CD14-positive monocyte (primary cell): Measurements from ENCODE around the gene CEP131. TPM values are rescaled to one million over a fixed set of nuclear protein-coding genes. Genes with fewer than 3 reads are reported as not detected.

Experiments used
- DNase-seq, 3 donors: peaks; one replicate each; pipeline ENCODE4 v3.0.0-alpha.2; 2011 to 2022
- H2AFZ ChIP-seq: 2 replicates; pipeline ENCODE4 v1.6.0; 2012; ENCODE audit warnings: mild to moderate bottlenecking, low read depth, low read length, inconsistent platforms; ENCODE audit not compliant: insufficient read depth, poor library complexity, severe bottlenecking
- H3K27ac ChIP-seq, 2 donors: 1 replicate in 1 of 2; 2 replicates in 1 of 2; pipeline ENCODE4 v1.5.1; 2012 to 2013; ENCODE audit warnings: low read length in 2 of 2, control low read depth in 1 of 2, inconsistent platforms in 1 of 2, low read depth in 1 of 2, mild to moderate bottlenecking in 1 of 2
- H3K27me3 ChIP-seq, 2 donors: one replicate each; pipeline versions ENCODE4 v1.6.0 to v1.6.1; 2011 to 2013; ENCODE audit warnings: low read length in 2 of 2; ENCODE audit not compliant: control insufficient read depth in 2 of 2, insufficient read depth in 2 of 2
- H3K36me3 ChIP-seq, 2 donors: replicated peaks in 1 of 2; 1 replicate in 1 of 2; 2 replicates in 1 of 2; pipeline versions ENCODE4 v1.5.1 to v1.6.1; 2012 to 2013; ENCODE audit warnings: low read length in 2 of 2, control low read depth in 1 of 2, inconsistent platforms in 1 of 2, mild to moderate bottlenecking in 1 of 2; ENCODE audit not compliant: insufficient read depth in 2 of 2, control insufficient read depth in 1 of 2
- H3K4me1 ChIP-seq, 2 donors: 1 replicate in 1 of 2; 2 replicates in 1 of 2; pipeline versions ENCODE4 v1.5.1 to v1.6.1; 2012 to 2013; ENCODE audit warnings: low read length in 2 of 2, control low read depth in 1 of 2, inconsistent platforms in 1 of 2, mild to moderate bottlenecking in 1 of 2, moderate library complexity in 1 of 2; ENCODE audit not compliant: insufficient read depth in 2 of 2, control insufficient read depth in 1 of 2
- H3K4me2 ChIP-seq: replicated peaks from 2 replicates; pipeline ENCODE3; 2012; ENCODE audit warnings: low read length, moderate library complexity, mild to moderate bottlenecking; ENCODE audit not compliant: poor library complexity, severe bottlenecking; ENCODE audit errors: extremely low read depth
- H3K4me3 ChIP-seq, 3 experiments: fragments of 200-600 bp in 1 of 3; sonication (generic) in 1 of 3; replicated peaks in 1 of 3; 1 replicate in 2 of 3; 2 replicates in 1 of 3; pipeline ENCODE4 v1.5.1; 2011 to 2013; ENCODE audit warnings: low read length in 3 of 3, mild to moderate bottlenecking in 3 of 3, control low read depth in 2 of 3, low read depth in 2 of 3, inconsistent platforms in 1 of 3, moderate library complexity in 1 of 3
- H3K79me2 ChIP-seq: 2 replicates; pipeline ENCODE4 v1.6.0; 2012; ENCODE audit warnings: mild to moderate bottlenecking, control low read depth, inconsistent platforms, low read length, moderate library complexity; ENCODE audit not compliant: insufficient read depth
- H3K9ac ChIP-seq: 2 replicates; pipeline ENCODE4 v1.6.0; 2017; ENCODE audit warnings: low read length, mild to moderate bottlenecking; ENCODE audit not compliant: insufficient read depth, poor library complexity, severe bottlenecking
- H3K9me3 ChIP-seq, 2 donors: replicated peaks in 1 of 2; 1 replicate in 1 of 2; 2 replicates in 1 of 2; pipeline versions ENCODE4 v1.5.1 to v1.6.1; 2012 to 2013; ENCODE audit warnings: low read length in 2 of 2, control low read depth in 1 of 2; ENCODE audit not compliant: control insufficient read depth in 1 of 2, insufficient read depth in 1 of 2
- H4K20me1 ChIP-seq: 2 replicates; pipeline ENCODE4 v1.6.0; 2012; ENCODE audit warnings: mild to moderate bottlenecking, low read length, control low read depth, moderate library complexity; ENCODE audit not compliant: insufficient read depth
- H3K27ac Mint-ChIP-seq, 7 donors: one replicate each; pipeline ENCODE4 v1.8.0; 2020; ENCODE audit warnings: mild to moderate bottlenecking in 7 of 7, mixed read lengths in 7 of 7, moderate library complexity in 6 of 7, inconsistent platforms in 2 of 7
- H3K27me3 Mint-ChIP-seq, 3 donors: one replicate each; pipeline ENCODE4 v1.8.0; 2021 to 2022; ENCODE audit warnings: low read depth in 3 of 3, mild to moderate bottlenecking in 3 of 3, mixed read lengths in 3 of 3, moderate library complexity in 3 of 3, inconsistent platforms in 1 of 3
- H3K36me3 Mint-ChIP-seq, 2 donors: one replicate each; pipeline ENCODE4 v1.8.0; 2020; ENCODE audit warnings: mixed read lengths in 2 of 2, inconsistent platforms in 1 of 2, mild to moderate bottlenecking in 1 of 2
- H3K4me1 Mint-ChIP-seq: one replicate; pipeline ENCODE4 v1.8.0; 2020; ENCODE audit warnings: mild to moderate bottlenecking, mixed read lengths
- H3K4me3 Mint-ChIP-seq, 2 donors: one replicate each; pipeline ENCODE4 v1.8.0; 2020; ENCODE audit warnings: mild to moderate bottlenecking in 2 of 2, mixed read lengths in 2 of 2, moderate library complexity in 1 of 2
- H3K9me3 Mint-ChIP-seq, 7 donors: one replicate each; pipeline ENCODE4 v1.8.0; 2020 to 2022; ENCODE audit warnings: mixed read lengths in 7 of 7, mild to moderate bottlenecking in 6 of 7, moderate library complexity in 6 of 7, inconsistent platforms in 2 of 7
- WGBS: methylation state at CpG from one replicate; pipeline ENCODE4 v1.1.5; 2013; ENCODE audit warnings: missing lambda C conversion rate; ENCODE audit not compliant: insufficient coverage; 5-methylcytosine and 5-hydroxymethylcytosine counted together
- intact Hi-C, 2 donors: fragments of 100-400 bp; cut with micrococcal nuclease; formaldehyde crosslinking; loops; one replicate each; pipeline versions ENCODE4 v1.15.0 to v1.15.1; 2023
- polyA plus RNA-seq, 3 donors: library from polyadenylated mRNA; depleted of rRNA in 1 of 3; unstranded in 2 of 3; stranded (reverse) in 1 of 3; fragments of 300-500 nt in 2 of 3; fragments of >200 nt in 1 of 3; fragmentation: Illumina TruSeq in 2 of 3; gene quantifications; 1 replicate in 2 of 3; 2 replicates in 1 of 3; pipeline ENCODE4 v1.2.3, GENCODE V29; 2012 to 2021
- TF ChIP-seq, protein P1 (sequence below): fragments of 200-600 bp; IDR thresholded peaks from one replicate; pipeline ENCODE4 v1.8.0; 2022; ENCODE audit warnings: antibody characterized with exemption, mild to moderate bottlenecking

The CEP131 gene
- polyA plus RNA-seq, 3 donors = 0.69 to 9.7 (median 1.0) TPM

GRCh38 chr17:81197831-81198490, 24.8 kb downstream of the CEP131 start:
- H3K27me3 Mint-ChIP-seq = no peaks in the 10 kb centered on the region
- no peak for DNase-seq
- no peak overlapping the region for H3K4me3 Mint-ChIP-seq
- TF ChIP-seq, protein P1, sequence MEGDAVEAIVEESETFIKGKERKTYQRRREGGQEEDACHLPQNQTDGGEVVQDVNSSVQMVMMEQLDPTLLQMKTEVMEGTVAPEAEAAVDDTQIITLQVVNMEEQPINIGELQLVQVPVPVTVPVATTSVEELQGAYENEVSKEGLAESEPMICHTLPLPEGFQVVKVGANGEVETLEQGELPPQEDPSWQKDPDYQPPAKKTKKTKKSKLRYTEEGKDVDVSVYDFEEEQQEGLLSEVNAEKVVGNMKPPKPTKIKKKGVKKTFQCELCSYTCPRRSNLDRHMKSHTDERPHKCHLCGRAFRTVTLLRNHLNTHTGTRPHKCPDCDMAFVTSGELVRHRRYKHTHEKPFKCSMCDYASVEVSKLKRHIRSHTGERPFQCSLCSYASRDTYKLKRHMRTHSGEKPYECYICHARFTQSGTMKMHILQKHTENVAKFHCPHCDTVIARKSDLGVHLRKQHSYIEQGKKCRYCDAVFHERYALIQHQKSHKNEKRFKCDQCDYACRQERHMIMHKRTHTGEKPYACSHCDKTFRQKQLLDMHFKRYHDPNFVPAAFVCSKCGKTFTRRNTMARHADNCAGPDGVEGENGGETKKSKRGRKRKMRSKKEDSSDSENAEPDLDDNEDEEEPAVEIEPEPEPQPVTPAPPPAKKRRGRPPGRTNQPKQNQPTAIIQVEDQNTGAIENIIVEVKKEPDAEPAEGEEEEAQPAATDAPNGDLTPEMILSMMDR = no peak
- Histone ChIP-seq H3K36me3 (peaks cover 4 to 17% of the 10 kb centered on the region in 2 donors), H3K4me1 (peaks cover 2 to 4% of the 10 kb centered on the region in 2 donors), H3K4me2 (no peak overlapping the region), H3K79me2 (no peaks in the 10 kb centered on the region), H4K20me1 (no peaks in the 10 kb centered on the region), H2AFZ (no peak overlapping the region), H3K27ac (no peak overlapping the region), H3K9me3 (no peaks in the 10 kb centered on the region), H3K9ac (no peak overlapping the region), H3K4me3 (no peak overlapping the region), H3K27me3 (no peaks in the 10 kb centered on the region)
- H3K36me3 Mint-ChIP-seq = peaks cover 10 to 33% of the 10 kb centered on the region in 2 donors
- no peak overlapping the region for H3K27ac Mint-ChIP-seq
- WGBS = 97% methylated on average over 20 of the region's 21 CpGs
- no peaks in the 10 kb centered on the region for H3K9me3 Mint-ChIP-seq
- intact Hi-C loops = no loop called here
- H3K4me1 Mint-ChIP-seq = peaks cover 2% of the 10 kb centered on the region

DNA sequence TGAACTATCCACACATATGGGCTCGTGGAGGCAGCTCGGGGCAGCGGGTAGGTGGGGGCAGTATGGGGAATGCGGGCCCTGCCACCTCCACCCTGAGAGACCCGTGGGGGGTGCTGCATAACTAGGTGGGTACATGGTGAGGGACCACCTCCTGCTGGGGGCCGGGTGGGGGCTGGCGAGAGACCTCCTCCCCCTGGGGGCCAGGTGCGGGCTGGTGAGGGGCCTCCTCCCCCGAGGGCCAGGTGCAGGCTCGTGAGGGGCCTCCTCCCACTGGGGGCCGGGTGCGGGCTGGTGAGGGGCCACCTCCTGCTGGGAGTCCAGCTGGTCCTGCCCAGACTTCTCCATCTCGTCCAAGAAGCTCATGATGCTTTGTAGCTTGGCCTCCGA, 25.4 kb downstream of the CEP131 start:
- peaks cover 2% of the 10 kb centered on the region for H3K4me1 Mint-ChIP-seq
- H3K9me3 Mint-ChIP-seq = no peaks in the 10 kb centered on the region
- TF ChIP-seq, protein P1 = no peak
- no peak for DNase-seq
- H3K36me3 Mint-ChIP-seq = peaks cover 10 to 29% of the 10 kb centered on the region in 2 donors
- Histone ChIP-seq H3K9ac (no peak overlapping the region), H3K36me3 (peaks cover 4 to 18% of the 10 kb centered on the region in 2 donors), H3K4me3 (no peak overlapping the region), H2AFZ (no peak overlapping the region), H4K20me1 (no peaks in the 10 kb centered on the region), H3K4me2 (no peak overlapping the region), H3K4me1 (peaks cover 2 to 4% of the 10 kb centered on the region in 2 donors), H3K9me3 (no peaks in the 10 kb centered on the region), H3K79me2 (no peaks in the 10 kb centered on the region), H3K27me3 (no peaks in the 10 kb centered on the region), H3K27ac (no peak overlapping the region)
- H3K4me3 Mint-ChIP-seq = no peak overlapping the region
- no peak overlapping the region for H3K27ac Mint-ChIP-seq
- H3K27me3 Mint-ChIP-seq = no peaks in the 10 kb centered on the region
- 97% methylated on average over 9 of the region's 14 CpGs for WGBS
- intact Hi-C loops = no loop called here
